LNCaP clone FGC (cell line): ENCODE data around the gene APOB.

Experiments
- DNase-seq: peaks from one replicate; pipeline ENCODE4 v3.0.0-alpha.2; 2011; ENCODE audit warnings: low read depth
- H3K4me3 ChIP-seq: 2 replicates; pipeline ENCODE4 v1.5.1; 2011; ENCODE audit warnings: mild to moderate bottlenecking, low read depth, low read length, control low read depth
- CTCF ChIP-seq: IDR thresholded peaks from 2 replicates; pipeline ENCODE4 v1.5.1; 2012; ENCODE audit warnings: mild to moderate bottlenecking; ENCODE audit not compliant: control insufficient read depth, insufficient read depth; ENCODE audit errors: extremely low read depth

The APOB gene

DNA sequence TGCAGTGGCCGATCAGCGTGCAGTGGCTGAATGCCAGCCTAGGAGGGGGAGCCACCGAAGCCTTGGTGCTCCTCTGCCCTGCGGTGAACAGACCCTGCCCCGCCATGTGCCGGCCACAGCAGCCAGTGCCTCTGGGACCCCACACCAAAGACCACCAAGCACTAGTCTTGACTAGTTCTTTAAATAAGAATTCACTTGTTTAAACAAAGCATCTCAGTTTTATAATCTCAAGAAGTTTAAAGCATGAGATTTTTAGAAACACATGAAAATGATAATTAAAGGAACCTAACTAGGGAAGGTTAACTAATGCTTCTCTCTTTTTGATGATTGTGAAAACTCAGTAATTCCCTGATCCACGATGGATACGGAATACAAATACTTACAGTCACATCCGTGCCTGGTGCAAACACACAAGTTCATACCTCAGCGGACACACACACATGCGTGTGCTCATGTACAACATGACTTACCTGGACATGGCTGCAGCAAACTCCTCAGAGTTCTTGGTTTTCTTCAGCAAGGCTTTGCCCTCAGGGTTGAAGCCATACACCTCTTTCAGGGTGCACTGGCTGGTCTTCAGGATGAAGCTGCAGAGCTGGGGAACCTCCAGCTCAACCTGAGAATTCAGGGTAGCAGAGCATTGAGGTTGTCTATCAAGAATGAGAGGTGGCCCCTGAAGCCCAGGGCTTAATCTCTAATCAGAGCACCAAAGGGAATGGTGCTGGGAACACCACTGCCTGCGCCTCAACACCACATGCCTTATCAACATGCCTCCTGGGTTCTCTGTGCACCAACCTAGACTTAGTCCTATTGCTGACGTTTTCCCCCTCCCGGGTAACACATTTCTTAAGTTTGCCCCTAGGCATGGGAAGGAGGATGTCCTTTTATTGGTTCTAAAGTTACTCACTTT lies 3.1 kb downstream of the APOB start:
- no peak overlapping the region for H3K4me3 ChIP-seq
- TF ChIP-seq CTCF = no peak
- DNase-seq = no peak

- H3K4me3 ChIP-seq = no peak overlapping the region
- no peak for DNase-seq
- TF ChIP-seq CTCF = no peak
These were observed 3.9 kb downstream of the APOB start for GRCh38 chr2:21039979-21040467.

DNA sequence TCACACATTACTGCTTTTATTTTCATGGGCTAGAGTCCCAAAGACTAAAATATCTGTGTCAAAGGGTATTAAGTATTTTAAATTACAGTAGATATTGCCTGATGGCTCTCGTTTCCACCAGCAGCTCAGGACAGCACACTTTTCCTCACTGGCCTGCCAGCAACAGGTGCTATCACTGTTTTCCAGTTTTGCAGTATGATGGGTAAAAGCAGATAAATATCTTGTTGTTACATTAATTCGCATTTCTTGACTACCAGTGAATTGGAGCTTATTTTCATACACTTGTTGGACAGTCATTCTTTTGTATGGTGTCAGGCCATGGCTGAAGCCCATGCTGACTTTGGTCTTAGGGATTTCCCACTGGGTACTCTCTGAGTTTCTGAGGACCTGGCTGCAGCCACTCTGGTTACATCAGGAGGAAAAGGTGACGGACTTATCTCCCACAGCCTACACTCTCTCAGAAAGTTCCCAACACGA lies 4.8 kb downstream of the APOB start:
- TF ChIP-seq CTCF = no peak
- no peak for DNase-seq
- no peak overlapping the region for H3K4me3 ChIP-seq

GRCh38 chr2:21038403-21039073 lies 5.3 kb downstream of the APOB start:
- DNase-seq = no peak
- H3K4me3 ChIP-seq = no peak overlapping the region
- no peak for TF ChIP-seq CTCF

DNA sequence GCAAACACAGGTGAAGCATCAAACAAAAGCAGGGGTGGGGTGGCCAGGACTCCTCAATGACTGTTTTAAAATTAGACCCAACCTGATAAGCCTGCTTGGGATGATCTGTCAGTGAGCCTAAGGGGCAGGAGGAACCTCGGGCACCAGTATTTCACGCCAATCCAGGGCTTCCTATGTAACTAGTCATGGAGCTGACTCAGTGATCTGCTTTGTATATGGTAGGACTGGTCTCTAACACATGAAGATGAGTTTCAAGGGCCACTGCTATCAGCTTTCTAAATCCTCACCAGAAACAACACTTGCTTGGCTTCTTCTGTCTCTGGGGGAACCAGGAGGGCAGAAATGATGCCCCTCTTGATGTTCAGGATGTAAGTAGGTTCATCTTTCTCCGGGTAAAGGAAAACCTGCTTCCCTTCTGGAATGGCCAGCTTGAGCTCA lies 6.2 kb downstream of the APOB start:
- no peak for DNase-seq
- no peak overlapping the region for H3K4me3 ChIP-seq
- no peak for TF ChIP-seq CTCF

- DNase-seq = no peak
- no peak for TF ChIP-seq CTCF
- no peak overlapping the region for H3K4me3 ChIP-seq
These were observed 6.9 kb downstream of the APOB start for GRCh38 chr2:21036708-21037670.
